Activated CD8-positive, alpha-beta T cell treated with anti-CD3 and anti-CD28 coated beads for 36 hours (primary cell): Measurements from ENCODE around the gene LPXN. TPM values are rescaled to one million over a fixed set of nuclear protein-coding genes. Genes with fewer than 3 reads are reported as not detected.

ENCODE experiments used
- ATAC-seq: fragments of 200-7000 bp; cut with Tn5 transposase; one replicate; pipeline ENCODE4 v1.10.0; 2021; ENCODE audit warnings: mild to moderate bottlenecking, moderate library complexity
- CTCF ChIA-PET: fragments of 350-600 bp; sonication (Branson Sonifier 250); formaldehyde crosslinking; loops from one replicate; lab custom pipeline; 2021; ENCODE audit warnings: antibody characterized with exemption; lab: Charles Lee
- POLR2A ChIA-PET: fragments of 350-600 bp; sonication (Branson Sonifier 250); formaldehyde crosslinking; loops from one replicate; lab custom pipeline; 2021; ENCODE audit warnings: antibody characterized with exemption; lab: Charles Lee
- DNase-seq: peaks from one replicate; pipeline ENCODE4 v3.0.0-alpha.2; 2020
- H3K27ac Mint-ChIP-seq: one replicate; pipeline ENCODE4 v1.8.0; 2021; ENCODE audit warnings: mild to moderate bottlenecking, mixed read lengths
- H3K27me3 Mint-ChIP-seq: one replicate; pipeline ENCODE4 v1.8.0; 2021; ENCODE audit warnings: mixed read lengths
- H3K36me3 Mint-ChIP-seq: one replicate; pipeline ENCODE4 v1.8.0; 2021; ENCODE audit warnings: low read depth, mixed read lengths
- H3K4me1 Mint-ChIP-seq: one replicate; pipeline ENCODE4 v1.8.0; 2021; ENCODE audit warnings: low read depth, mixed read lengths
- H3K4me3 Mint-ChIP-seq: one replicate; pipeline ENCODE4 v1.8.0; 2021; ENCODE audit warnings: mild to moderate bottlenecking, moderate library complexity, mixed read lengths
- H3K9me3 Mint-ChIP-seq: one replicate; pipeline ENCODE4 v1.8.0; 2021; ENCODE audit warnings: mixed read lengths
- intact Hi-C: fragments of 100-400 bp; cut with micrococcal nuclease; formaldehyde crosslinking; loops from one replicate; pipeline ENCODE4 v1.10.0; 2022
- total RNA-seq, 2 experiments: library from RNA; stranded (reverse); gene quantifications; one replicate each; pipeline ENCODE4 v1.2.3, GENCODE V29; 2021
- TF ChIP-seq, protein P1 (sequence below): fragments of 200-600 bp; IDR thresholded peaks from one replicate; pipeline ENCODE4 v1.8.0; 2022; ENCODE audit warnings: antibody characterized with exemption, mild to moderate bottlenecking

The LPXN gene
- total RNA-seq, 2 experiments from 2014 or later = 139 TPM

DNA sequence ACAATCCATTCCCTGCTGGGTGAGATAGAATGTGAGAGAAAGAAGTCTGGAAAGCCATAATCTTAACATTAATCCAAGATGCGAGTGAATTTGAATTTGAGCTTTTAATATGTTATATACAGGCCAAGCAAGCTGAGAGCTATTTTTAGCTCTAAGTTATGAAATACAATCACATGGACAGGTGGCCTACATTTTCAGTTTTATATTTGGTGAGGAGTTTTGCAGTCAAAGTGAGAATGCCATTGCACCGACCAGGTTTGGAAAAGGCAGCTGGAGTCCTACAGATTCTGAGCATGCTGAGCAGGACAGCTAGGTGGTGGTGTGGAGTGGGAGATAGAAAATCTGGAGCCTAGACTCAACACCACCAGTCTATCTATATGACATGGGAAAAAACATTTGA lies 79.8 kb downstream of the LPXN start:
- TF ChIP-seq, protein P1, sequence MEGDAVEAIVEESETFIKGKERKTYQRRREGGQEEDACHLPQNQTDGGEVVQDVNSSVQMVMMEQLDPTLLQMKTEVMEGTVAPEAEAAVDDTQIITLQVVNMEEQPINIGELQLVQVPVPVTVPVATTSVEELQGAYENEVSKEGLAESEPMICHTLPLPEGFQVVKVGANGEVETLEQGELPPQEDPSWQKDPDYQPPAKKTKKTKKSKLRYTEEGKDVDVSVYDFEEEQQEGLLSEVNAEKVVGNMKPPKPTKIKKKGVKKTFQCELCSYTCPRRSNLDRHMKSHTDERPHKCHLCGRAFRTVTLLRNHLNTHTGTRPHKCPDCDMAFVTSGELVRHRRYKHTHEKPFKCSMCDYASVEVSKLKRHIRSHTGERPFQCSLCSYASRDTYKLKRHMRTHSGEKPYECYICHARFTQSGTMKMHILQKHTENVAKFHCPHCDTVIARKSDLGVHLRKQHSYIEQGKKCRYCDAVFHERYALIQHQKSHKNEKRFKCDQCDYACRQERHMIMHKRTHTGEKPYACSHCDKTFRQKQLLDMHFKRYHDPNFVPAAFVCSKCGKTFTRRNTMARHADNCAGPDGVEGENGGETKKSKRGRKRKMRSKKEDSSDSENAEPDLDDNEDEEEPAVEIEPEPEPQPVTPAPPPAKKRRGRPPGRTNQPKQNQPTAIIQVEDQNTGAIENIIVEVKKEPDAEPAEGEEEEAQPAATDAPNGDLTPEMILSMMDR = no peak
- peaks cover 45% of the 10 kb centered on the region for H3K4me1 Mint-ChIP-seq
- DNase-seq (no peak), ATAC-seq (no peak)
- H3K36me3 Mint-ChIP-seq = peaks cover 18% of the 10 kb centered on the region
- CTCF ChIA-PET = interaction anchor here (1.5 kb wide), 1 partner anchor 28 kb away, joined by 5 read pairs; no protein-coding TSS in a partner anchor
- H3K27ac Mint-ChIP-seq = no peak overlapping the region
- intact Hi-C loops = no loop called here
- no peaks in the 10 kb centered on the region for H3K27me3 Mint-ChIP-seq
- POLR2A ChIA-PET = no interaction called here
- H3K9me3 Mint-ChIP-seq = no peaks in the 10 kb centered on the region
- no peak overlapping the region for H3K4me3 Mint-ChIP-seq

GRCh38 chr11:58494101-58494500 lies 81.6 kb downstream of the LPXN start:
- Mint-ChIP-seq H3K27me3 (no peaks in the 10 kb centered on the region), H3K9me3 (no peaks in the 10 kb centered on the region), H3K27ac (no peak overlapping the region), H3K4me3 (no peak overlapping the region), H3K4me1 (peaks cover 42% of the 10 kb centered on the region), H3K36me3 (peaks cover 18% of the 10 kb centered on the region)
- ATAC-seq = no peak
- TF ChIP-seq, protein P1 = no peak
- intact Hi-C loops = no loop called here
- POLR2A ChIA-PET = no interaction called here
- DNase-seq = no peak
- CTCF ChIA-PET = interaction anchor here (0.8 kb wide), 1 partner anchor 49 kb away, joined by 3 read pairs; no protein-coding TSS in a partner anchor

GRCh38 chr11:58493676-58494075 lies 82.0 kb downstream of the LPXN start:
- TF ChIP-seq, protein P1 = no peak
- ATAC-seq = no peak
- POLR2A ChIA-PET = no interaction called here
- H3K4me3 Mint-ChIP-seq = no peak overlapping the region
- H3K27me3 Mint-ChIP-seq = no peaks in the 10 kb centered on the region
- CTCF ChIA-PET = no interaction called here
- intact Hi-C loops = no loop called here
- peaks cover 38% of the 10 kb centered on the region for H3K4me1 Mint-ChIP-seq
- DNase-seq = no peak
- H3K27ac Mint-ChIP-seq = no peak overlapping the region
- H3K36me3 Mint-ChIP-seq = peaks cover 18% of the 10 kb centered on the region
- H3K9me3 Mint-ChIP-seq = no peaks in the 10 kb centered on the region

GRCh38 chr11:58490827-58491226 lies 84.8 kb downstream of the LPXN start:
- TF ChIP-seq, protein P1 = no peak
- peaks cover 5% of the 10 kb centered on the region for H3K36me3 Mint-ChIP-seq
- H3K27me3 Mint-ChIP-seq = no peaks in the 10 kb centered on the region
- intact Hi-C loops = no loop called here
- no peak overlapping the region for H3K27ac Mint-ChIP-seq
- H3K9me3 Mint-ChIP-seq = no peaks in the 10 kb centered on the region
- no peak for ATAC-seq
- POLR2A ChIA-PET = no interaction called here
- H3K4me1 Mint-ChIP-seq = peaks cover 11% of the 10 kb centered on the region
- no peak overlapping the region for H3K4me3 Mint-ChIP-seq
- CTCF ChIA-PET = no interaction called here
- no peak for DNase-seq

- ATAC-seq (no peak), DNase-seq (no peak)
- Mint-ChIP-seq H3K27me3 (no peaks in the 10 kb centered on the region), H3K4me1 (no peaks in the 10 kb centered on the region), H3K9me3 (no peaks in the 10 kb centered on the region), H3K4me3 (no peak overlapping the region), H3K27ac (no peak overlapping the region), H3K36me3 (no peaks in the 10 kb centered on the region)
- TF ChIP-seq, protein P1 = no peak
- intact Hi-C loops = no loop called here
- CTCF ChIA-PET = no interaction called here
- POLR2A ChIA-PET = no interaction called here
Measured at GRCh38 chr11:58487170-58487569, 88.5 kb downstream of the LPXN start.
